Left colon (tissue), 2 donors: Measurements from ENCODE around the gene AGT. TPM values are rescaled to one million over a fixed set of nuclear protein-coding genes. Genes with fewer than 3 reads are reported as not detected.

Source experiments
- ATAC-seq: fragments of 200-7000 bp; cut with Tn5 transposase; one replicate; pipeline ENCODE4 v1.9.1; 2020; ENCODE audit warnings: mild to moderate bottlenecking, moderate library complexity
- DNase-seq, 2 donors: peaks; one replicate each; pipeline ENCODE4 v3.0.0-alpha.2; 2020
- intact Hi-C, 2 donors: fragments of 100-400 bp; cut with DNase I in 1 of 2; cut with micrococcal nuclease in 1 of 2; formaldehyde crosslinking; loops; one replicate each; pipeline versions ENCODE4 v1.11.2 to v1.14.0; 2022; cut with DNase I, micrococcal nuclease
- long read RNA-seq: library from polyadenylated mRNA; unstranded; transcript quantifications from one replicate; pipeline ENCODE4 v2.0.0, GENCODE V29; 2021
- total RNA-seq, 2 donors: library from RNA; stranded (reverse); fragmentation: NEBNext Ultra II Directional; extraction: Animal tissue kit (Norgen Biotek cat#: 25700); gene quantifications; one replicate each; pipeline ENCODE4 v1.2.1, GENCODE V29; 2021
- donor health status: DM: no; HTN: no; CAD: no.
- donor health status: DM: yes; HTN: yes; CAD: no.

Gene AGT
- total RNA-seq = 1 to 10 TPM; 1.2 to 2.1 TPM
- long read RNA-seq, partial matches to known transcripts = 1 of 3 reads
- long read RNA-seq, other reads (novel, unspliced or antisense) = 0 of 3 reads

DNA sequence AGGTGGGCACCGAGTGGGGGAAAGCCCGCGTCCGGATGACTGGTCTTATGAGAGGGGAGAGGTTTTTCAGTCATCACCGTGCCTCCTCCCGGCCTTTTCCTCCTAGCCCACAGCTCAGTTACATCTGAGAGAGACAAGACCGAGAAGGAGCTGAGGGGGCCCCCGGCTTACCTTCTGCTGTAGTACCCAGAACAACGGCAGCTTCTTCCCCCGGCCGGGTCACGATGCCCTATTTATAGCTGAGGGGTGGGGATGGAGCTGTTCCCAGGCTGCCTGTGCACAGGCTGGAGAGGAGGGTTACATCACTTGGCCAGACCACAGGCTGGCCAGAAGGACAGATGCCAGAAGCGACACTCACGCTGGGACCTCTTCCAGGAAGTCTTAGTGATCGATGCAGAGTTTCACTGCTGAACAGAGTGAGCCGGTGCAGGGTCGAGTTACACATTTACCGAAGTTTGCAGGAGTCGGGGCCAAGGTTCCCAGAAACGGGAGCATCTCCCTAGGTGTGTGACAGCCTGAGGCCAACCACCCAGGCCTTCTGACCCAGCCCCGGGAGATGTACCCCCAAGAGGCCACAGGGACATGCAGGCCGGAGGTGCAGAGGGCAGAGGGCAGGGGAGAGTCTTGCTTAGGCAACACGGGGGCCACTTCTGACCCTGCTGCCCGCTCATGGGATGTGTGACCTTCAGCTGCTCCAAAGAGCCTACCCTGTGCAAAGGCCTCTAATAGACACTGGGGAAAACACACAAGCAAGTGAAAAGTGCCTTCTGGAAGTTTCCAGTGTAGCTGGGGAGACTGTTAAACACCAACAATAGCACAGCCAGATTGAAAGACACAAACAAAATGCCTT is at the start of gene AGT:
TSS of gene AGT (minus strand) at position 208 of the 850 bp plus-strand sequence. CDS start 3,299 bp downstream, outside the sequence.
- DNase-seq (peak; percentile 22 to 43), ATAC-seq (peak; percentile 53)
- intact Hi-C loops = no loop called here

GRCh38 chr1:230761443-230762167 is 47.7 kb upstream of the AGT start:
- intact Hi-C loops = no loop called here
- no peak for ATAC-seq

DNA sequence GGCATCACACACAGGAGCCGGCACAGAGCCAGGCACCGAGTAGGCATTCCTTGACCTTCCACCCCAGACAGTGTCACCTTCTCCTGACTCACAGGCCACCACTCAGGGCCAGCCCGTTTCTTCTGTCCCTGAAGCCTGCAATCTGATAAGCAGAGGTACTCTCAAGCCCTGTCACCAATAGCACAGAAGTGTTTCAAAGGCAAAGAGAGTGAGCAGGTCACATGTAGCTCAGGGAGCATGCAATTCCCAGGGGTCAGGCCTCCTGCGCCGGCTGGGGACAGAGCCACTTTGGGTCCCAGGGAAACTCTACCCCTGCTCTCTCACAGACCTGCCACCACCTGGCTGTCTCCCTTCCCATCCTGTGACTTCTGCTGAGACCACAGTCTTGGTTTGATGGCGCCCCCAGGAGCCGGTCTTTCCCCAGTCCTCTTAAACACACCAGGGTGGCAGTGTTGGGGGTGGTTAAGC is 46.5 kb upstream of the AGT start:
- intact Hi-C loops = no loop called here
- ATAC-seq (peak; percentile 59), DNase-seq (no peak)

More at GRCh38 chr1:230761443-230762167, 47.7 kb upstream of the AGT start:
- no peak for DNase-seq

- ATAC-seq (no peak), DNase-seq (no peak)
- intact Hi-C loops = loop anchor here in 1 of 2 donors (10.0 kb wide), 1 partner anchor 115 kb away; the partner anchor contains the start of gene COG2
Measured at GRCh38 chr1:230759369-230760065, 45.6 kb upstream of the AGT start.

DNA sequence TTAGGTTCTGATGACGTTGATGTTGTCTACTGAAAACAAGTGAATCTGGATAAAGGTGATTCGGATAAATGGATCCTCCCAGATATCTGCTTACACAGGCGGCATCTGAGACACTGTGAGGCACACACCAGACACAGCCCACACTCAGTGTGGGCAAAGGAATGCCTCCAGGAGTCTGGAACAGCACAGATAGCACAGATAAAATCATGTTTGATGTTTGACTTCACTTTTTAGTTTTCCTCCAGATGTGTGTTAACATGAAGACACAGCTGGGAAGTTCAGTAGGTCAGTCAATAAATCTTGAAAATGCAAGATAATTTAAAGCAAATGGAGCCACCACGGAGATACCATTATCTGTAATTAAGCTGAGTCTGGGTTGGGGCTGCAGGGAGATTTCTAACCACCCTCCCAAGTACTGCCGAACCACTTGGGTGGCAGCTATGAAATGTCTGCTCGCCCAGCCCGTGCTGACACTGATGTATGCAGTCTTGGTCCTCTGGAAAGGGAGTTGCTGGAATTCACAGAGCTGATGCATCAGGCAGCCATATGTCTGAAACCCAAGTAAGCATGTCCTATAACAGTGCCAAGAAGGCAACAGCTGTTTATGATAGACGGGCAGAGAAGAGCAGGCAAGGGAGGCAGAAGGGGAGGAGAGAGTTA is 44.9 kb upstream of the AGT start:
- ATAC-seq = no peak
- intact Hi-C loops = loop anchor here in 1 of 2 donors (10.0 kb wide), 1 partner anchor 114 kb away; the partner anchor contains the start of gene COG2
- no peak for DNase-seq

GRCh38 chr1:230757856-230758708 is 44.2 kb upstream of the AGT start:
- intact Hi-C loops = loop anchor here in 1 of 2 donors (10.0 kb wide), 1 partner anchor 113 kb away; the partner anchor contains the start of gene COG2
- ATAC-seq (no peak), DNase-seq (no peak)

- ATAC-seq = peak; percentile 11
- intact Hi-C loops = loop anchor here in 1 of 2 donors (10.0 kb wide), 1 partner anchor 110 kb away; the partner anchor contains the start of gene COG2
- DNase-seq = peak; percentile 37 to 47
Measured at GRCh38 chr1:230754796-230755195, 40.9 kb upstream of the AGT start.

GRCh38 chr1:230753586-230754251 is 39.8 kb upstream of the AGT start:
- ATAC-seq = peak; percentile 70
- DNase-seq = peak; percentile 78 to 83
- intact Hi-C loops = loop anchor here in 1 of 2 donors (10.0 kb wide), 1 partner anchor 109 kb away; the partner anchor contains the start of gene COG2

GRCh38 chr1:230753191-230753585 is 39.3 kb upstream of the AGT start:
- no peak for DNase-seq
- intact Hi-C loops = loop anchor here in 1 of 2 donors (10.0 kb wide), 1 partner anchor 108 kb away; the partner anchor contains the start of gene COG2
- ATAC-seq = no peak

DNA sequence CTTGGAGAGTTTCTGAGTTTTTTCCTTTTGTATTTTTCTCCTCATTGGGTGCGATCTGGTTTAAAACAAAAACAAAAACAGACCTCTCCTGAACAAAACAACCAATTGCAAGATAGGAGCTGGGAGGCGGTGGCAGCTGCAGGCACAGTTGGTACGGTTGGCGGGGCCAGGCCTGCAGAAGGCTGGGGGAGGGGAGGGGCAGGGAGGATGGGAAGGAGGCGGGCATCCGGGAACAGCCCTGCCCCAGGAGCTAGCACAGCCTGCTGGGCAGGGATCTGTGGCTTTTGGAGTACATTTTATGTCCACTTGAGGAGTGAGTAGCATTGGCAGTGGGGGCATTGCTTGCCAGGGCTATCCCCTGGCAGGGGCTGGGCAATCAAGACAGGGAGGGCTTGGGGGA is 38.5 kb upstream of the AGT start:
- peak; percentile 71 for ATAC-seq
- intact Hi-C loops = loop anchor here in 1 of 2 donors (10.0 kb wide), 1 partner anchor 108 kb away; the partner anchor contains the start of gene COG2
- DNase-seq = peak; percentile 86 to 93

DNA sequence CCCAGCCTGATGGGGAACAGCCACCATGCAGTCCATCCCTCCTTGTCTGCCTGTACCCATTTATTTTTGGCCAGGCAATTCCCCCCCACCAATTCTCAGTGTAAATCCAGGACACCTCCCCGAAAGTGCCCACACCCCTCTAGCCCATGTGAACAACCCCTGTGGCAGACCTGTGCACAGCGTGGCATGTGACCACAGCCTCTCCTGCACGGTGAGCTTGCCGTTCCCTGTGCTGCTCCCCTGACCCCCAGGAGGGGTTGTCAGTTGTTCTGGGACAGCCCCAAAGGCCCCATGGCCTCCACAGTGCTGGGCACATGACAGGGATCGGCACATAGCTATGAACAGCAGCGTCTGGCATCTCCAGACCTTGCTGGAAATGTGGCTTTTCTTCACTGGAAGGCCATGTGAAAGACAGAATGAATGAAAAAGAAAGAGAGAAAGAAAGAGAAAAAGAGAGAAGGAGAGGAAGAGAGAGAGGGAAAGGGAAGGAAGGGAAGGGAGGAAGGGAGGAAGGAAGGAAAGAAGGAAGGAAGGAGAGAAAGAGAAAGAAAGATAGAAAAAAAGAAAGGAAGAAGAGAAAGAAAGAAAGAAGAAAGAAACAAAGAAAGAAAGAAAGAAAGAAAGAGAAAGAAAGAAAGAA is 37.2 kb upstream of the AGT start:
- intact Hi-C loops = loop anchor here in 1 of 2 donors (10.0 kb wide), 1 partner anchor 106 kb away; the partner anchor contains the start of gene COG2
- DNase-seq (peak in 1 of 2 donors; percentile 46), ATAC-seq (no peak)

GRCh38 chr1:230750576-230750975 is 36.7 kb upstream of the AGT start:
- intact Hi-C loops = loop anchor here in 1 of 2 donors (10.0 kb wide), 1 partner anchor 106 kb away; the partner anchor contains the start of gene COG2
- peak; percentile 34 to 75 for DNase-seq
- ATAC-seq = peak; percentile 32

DNA sequence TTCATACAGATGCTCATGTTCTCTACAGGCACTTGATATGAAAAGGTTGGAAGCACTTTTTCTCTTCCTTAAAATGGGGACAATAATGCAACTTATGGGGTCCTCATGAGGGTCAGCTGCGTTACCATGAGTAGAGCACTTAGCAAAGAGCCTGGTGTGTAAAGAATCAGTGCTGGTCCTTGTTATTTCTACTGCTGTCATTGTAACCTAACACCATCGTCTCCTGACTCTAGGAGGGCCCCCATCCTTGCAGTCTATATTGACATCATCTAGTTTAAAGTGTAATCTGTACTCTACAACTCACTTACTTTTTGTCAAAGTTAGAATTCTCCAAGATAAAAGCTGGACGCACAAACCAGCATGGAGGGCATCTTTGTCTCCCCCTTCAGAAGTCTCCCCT is 35.7 kb upstream of the AGT start:
- no peak for DNase-seq
- no peak for ATAC-seq
- intact Hi-C loops = loop anchor here in 1 of 2 donors (10.0 kb wide), 1 partner anchor 105 kb away; the partner anchor contains the start of gene COG2

DNA sequence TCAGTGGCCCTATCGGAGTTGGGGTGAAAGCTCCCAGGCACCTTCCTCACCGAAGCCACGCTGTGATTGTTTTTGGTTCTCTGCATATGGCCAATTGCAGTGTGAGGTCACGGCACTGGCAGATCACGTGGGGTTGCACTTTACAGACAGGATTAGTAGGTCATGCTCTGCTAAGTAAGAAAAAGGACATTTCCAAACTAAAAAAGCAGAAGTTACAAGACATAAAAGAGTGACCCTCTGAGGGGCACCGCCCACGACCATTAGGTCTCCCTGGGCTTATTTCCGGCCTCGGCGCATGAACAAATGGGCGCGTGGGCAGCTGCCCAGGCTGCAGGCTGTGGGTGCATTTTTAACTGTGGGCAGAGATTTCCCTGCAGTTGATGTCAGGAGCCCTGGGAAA is 35.2 kb upstream of the AGT start:
- DNase-seq (no peak), ATAC-seq (no peak)
- intact Hi-C loops = no loop called here

DNA sequence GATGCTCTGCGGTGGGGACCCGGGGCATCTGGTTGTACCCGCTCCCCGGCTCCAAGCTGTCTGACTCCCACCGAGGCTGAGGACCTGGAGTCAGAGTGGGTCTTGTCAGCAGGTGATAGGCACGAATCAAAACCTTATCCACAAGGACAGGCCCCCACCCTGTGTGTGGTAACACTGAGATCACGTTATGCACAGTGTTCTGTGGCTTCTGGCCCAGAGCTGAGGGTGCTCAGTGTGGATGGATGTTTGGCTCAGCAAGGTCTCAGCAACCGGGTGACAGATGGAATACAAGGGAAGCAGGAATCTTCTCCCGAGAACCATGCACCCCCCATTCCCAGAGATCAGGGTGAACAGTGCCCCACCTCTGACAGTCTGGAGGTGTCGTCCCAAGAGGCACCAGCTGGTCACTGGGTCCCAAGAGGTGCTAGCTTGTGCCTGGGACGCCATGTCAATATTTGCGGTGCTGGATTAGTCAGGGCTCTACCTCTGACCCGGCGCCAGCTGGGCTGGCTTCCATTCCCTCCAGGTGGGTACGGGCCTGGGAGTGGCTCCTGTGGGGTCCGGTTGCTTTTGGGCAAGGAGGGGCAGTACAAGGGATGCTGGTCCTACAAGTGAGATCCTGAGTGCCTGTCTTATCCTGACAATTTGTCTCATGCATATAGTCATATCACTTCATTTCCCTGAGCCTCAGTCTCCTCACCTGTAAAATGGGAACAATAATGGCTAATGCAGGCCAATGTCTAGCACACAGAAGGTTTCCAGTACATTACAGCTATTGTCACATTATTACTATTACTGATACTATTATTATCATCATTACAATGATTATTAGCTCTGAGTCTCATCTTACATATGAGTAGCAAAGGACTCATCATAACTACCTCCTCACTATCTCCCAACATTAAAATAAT is 34.2 kb upstream of the AGT start:
- intact Hi-C loops = no loop called here
- ATAC-seq (peak; percentile 23), DNase-seq (peak; percentile 48 to 65)
